Ramos (cell line): Measurements from ENCODE around the gene SLC16A9.

Experiments used
- in situ Hi-C: fragments of 300-500 bp; cut with MboI; formaldehyde crosslinking; loops from one replicate; pipeline ENCODE4 v1.14.3; 2022; ENCODE audit warnings: low sequenced_read_pairs; ENCODE audit not compliant: unreplicated experiment

Gene SLC16A9

DNA sequence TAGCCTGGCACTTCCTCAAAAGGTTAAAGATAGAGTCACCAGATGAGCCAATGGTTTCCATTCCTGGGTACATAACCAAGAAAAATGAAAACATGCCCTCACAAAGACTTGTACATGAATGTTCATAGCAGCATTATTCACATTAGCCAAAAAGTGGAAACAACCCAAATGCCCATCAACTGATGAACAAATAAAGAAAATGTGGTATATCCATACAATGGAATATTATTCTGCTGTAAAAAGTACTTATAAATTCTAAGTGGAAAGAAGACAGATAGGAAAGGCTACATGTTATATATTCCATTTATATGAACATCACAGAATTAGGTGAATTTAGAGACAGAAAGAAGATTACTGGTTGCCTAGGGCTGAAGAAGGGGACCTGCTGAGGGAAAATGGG, 10.7 kb upstream of the SLC16A9 start:
- in situ Hi-C loops = no loop called here

DNA sequence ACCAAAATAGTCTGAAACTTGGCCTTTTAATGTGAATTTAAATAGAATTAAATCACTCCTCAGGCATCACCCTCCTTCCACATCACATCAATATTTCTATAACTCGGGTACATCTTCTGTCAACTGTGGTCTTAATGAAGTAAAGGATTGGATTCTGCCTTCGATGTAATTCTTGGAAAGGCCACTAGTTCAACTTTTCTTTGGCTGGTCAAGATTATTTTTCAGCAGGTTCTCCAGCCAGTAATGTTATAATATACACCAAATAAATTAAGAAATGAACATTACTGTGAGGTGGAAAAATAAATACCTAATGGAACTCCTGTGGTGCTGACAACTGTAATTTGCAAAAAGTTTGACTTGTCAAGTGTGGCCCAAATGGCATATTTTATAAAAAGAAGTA, 9.7 kb upstream of the SLC16A9 start:
- in situ Hi-C loops = no loop called here

DNA sequence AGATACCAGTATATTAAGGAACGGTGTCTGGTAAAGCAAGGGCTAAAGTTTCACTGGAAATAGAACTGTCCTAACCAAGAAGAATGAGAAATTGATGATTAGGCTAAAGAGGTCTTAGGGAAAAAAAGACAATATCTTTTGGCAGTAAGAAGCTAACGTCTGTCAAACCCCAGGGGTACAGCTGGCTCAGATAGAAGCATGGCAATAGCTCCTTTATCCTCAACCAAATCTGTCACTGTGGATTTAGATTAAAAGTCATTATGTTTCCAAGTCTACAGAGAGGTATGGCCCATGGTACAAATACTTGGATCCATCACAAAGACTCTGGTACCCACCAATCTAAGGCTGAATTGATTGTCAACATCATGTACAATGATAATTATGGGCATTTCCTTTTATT, 8.6 kb upstream of the SLC16A9 start:
- in situ Hi-C loops = no loop called here

DNA sequence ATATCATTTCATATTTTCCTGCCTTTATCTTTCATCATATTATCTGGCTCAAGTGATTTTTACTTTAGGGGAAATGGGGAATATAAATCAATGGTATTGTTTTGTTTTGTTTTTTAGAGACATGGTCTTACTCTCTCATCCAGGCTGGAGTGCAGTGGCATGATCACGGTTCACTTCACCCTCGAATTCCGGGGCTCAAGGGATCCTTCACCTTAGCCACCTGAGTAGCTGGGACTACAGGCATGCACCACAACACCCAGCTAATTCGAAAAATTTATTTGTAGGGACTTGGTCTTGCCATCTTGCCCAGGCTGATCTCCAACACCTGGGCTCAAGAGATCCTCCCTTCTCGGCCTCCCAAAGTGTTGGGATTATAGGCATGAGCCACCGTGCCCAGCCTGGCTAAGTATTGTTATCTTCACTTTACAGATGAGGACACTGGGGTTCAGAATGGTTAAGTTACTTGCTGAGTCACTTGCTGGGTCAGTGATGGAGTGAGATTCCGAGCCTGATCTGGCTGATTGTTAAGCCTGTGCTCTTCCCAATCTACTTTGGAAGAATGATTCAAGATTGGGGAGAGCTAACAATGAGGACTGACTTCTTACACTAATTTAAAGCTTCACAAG, 3.7 kb upstream of the SLC16A9 start:
- in situ Hi-C loops = no loop called here

DNA sequence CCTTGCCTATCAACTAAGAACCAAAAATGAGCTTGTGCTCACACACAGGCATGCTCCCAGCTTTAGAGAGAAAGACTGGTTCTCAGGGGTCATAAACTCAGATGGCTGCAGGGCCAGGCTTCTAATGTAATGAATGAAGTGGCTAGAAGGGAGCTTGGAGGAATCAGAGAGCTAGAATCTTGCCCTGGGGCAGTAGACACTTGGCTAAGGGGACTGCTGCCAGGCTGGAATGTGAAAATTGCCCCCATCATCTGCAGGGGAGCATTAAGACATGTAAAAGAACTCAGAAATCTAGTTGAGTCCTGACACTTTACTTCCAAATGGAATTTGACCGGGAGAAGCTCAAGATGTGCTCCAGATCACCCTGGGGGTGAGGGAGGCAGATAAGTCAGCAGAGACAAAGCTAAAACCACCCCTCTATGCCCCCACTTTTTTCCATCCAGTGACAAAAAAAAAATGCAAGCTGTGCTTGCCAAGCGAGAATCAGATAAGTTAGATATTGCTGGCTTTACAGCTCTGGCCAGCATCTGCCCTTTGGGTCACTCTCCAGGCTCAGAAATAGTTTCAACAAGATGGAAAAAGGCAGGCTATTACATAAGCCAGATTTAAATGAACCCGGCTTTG, 2.3 kb upstream of the SLC16A9 start:
- in situ Hi-C loops = no loop called here

DNA sequence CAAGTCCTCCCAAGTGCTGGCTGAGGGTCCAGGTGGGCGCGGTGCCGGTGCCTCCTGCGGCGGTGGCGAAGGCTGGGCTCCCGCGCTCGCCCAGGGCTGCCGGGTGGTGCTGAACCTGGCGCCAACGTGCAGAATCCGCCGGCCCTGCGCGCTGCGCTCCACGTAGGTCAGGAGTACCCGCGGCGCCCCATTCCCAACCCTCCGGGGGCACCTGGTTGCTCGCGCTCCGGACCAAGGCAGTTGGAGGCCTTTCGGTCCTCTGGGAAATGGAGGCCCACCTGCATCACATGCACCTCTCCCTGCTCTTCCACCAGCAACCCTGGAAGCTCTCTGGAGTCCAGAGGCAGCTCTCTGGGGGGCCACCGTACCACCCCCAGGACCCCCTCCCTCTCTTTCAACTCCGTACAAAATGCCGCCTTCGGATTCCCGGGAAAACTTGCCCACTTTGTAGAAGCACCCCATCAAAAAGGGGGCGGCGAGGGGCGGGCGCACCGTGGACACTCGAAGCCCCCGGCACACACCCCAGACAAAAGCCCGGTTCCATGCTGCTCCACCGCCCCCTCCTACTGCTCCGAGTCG, 745 bp downstream of the SLC16A9 start:
- in situ Hi-C loops = no loop called here

DNA sequence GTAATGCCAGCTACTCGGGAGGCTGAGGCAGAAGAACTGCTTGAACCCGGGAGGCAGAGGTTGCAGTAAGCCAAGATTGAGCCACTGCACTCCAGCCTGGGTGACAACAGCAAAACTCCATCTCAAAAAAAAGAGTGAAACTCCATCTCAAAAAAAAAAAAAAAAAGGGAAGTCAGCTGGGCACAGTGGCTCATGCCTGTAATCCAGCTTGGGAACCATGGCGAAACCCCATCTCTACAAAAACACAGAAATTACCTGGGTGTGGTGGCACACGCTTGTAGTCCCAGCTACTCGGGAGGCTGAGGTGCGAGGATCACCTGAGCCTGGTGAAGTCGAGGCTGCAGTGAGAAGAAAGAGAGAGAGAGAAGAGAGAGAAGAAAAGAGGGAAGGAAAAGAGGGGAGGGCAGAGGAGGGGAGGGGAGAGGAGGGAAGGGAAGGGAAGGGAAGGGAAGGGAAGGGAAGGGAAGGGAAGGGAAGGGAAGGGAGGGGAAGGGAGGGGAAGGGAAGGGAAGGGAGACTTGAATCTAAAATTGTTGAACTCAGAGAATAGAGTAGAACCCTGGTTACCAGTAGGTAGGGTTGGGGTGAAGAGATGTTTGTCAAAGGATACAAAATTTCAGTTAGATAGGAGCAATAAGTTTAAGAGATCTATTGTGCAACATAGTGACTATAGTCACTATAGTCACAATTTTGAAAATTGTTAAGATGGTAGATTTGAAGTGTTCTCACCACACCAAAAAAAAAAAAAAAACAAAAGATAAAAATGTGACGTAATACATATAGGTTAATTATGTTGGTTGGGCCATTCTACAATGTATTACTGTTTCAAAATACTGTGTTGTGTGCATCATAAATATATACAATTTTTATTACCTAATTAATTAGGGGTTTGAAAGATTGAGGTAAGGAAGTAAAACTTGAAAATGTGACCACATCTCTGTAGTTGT, 2.5 kb downstream of the SLC16A9 start:
- in situ Hi-C loops = no loop called here

DNA sequence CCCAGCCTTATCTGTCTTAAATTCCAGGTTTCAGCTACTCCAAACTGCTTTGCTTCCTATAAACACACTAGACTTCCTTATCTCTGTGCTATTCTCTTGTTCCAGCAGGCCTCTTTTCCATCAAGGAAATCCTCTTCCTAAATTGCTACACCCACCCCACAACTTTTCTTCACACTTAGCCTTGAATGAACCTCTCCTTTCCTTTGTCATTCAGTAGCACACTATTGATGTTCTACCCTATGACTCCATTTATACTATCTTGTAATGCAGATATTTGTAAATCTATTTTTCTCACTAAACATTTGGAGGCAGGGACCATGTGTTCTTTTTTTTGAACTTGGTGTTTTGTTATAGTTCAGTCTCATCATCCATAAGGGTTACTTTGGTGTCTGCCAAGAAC, 3.7 kb downstream of the SLC16A9 start:
- in situ Hi-C loops = no loop called here

DNA sequence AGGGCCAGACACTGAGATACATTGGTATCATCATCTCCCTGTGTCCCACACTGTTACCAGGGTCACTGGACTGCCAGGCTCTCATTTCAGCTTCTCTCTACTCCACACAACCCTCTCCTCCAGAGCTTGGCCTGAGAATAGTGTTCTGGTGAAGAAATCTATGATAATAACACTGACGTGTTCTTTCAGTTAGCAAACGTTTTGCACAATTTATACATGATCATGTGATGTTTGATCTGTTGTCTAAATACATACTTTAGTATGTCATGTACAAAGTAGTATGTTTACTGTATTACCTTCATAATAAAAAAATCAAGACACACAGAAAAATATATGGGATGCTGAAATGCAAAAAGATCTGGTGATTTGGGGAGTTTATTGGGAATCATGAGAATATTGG, 5.0 kb downstream of the SLC16A9 start:
- in situ Hi-C loops = no loop called here

DNA sequence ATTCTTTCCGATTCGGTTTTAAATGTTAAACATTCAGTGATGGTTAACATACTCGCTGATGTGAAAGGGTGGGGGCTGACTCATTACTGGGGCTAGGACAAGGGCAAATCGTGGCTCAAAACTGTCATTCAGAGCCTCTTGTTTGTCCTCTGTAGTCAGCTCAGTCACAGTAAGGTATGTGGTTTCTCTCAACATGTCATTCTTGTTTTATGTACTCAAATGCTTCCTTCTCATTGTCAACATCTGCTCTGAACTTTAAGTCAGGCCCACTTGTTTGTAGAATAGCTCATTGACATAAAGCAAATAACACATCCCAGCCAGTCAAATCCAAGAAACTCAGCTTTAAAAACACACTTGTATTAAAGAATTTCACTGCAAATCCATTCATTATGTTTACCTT, 7.3 kb downstream of the SLC16A9 start:
- in situ Hi-C loops = no loop called here

DNA sequence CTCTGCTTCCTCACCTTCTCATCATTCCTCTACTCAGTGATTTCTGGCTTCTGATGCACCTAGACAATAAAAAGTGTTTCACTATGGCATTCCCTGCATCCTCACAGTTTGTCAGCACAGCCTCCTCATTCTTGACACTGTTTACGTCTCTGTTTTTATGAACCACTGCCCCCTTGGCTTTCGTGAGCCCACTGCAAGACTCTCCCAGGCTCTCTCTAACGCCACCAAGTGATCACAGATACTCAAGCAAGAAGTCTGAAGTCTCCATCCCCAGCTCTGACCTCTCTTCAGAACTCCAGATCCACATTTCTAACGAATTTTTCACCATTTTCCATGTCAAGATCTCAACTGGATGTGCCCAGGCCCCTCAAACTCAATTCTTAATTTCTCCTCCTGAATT, 8.9 kb downstream of the SLC16A9 start:
- in situ Hi-C loops = no loop called here

DNA sequence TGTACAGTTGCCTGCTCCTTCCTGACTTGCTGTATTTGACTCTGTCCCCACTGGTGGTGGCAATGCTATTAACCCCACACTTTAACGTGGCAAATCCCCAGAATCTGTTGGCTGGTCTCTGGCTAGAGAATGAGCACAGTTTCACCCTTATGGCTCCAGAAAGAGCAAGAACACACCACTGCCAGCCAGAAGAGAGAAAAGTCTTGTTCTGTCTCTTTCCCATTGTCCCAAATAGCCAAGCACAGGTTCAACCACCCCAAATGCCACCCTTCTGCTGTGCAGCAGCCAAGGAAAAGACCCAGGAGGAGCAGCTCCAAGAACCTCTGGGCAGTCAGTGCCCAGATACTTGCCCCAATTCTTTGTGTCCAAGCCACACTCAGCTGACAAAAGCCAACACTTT, 11.3 kb downstream of the SLC16A9 start:
- in situ Hi-C loops = no loop called here

DNA sequence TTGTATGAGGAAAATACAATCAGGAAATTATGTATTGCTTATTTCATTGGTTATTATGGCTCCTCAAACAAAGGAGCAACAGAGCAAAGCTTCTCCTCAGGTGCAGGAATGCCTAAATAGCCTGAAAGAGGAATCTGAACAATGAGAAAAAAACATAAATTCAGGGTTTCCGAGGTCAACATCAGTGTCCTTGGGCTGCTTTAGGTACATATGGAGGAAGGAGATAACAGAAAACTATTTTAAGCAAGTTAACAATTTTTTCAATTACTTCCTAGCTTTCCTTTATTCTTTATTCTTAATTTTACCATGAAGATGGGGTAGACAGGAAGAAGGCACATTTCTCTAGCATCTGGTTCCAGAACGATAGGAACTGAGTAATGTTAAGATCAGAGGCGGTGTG, 14.0 kb downstream of the SLC16A9 start:
- in situ Hi-C loops = no loop called here

DNA sequence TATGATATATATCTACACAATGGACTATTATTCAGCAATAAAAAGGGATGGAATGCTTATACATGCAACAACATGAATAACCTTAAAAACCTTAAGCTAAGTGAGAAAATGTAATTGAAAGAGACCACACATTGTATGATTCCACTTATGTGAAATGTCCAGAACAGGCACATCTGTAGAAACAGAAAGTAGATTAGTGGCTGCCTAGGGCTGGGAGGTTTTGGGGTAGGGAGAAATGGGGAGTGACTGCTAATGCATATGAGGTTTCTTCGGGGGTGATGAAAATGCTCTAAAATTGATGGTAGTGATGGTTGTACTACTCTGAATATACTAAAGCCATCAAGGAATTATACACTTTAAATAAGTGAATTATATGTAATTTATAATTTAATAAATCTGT, 14.7 kb downstream of the SLC16A9 start:
- in situ Hi-C loops = no loop called here

DNA sequence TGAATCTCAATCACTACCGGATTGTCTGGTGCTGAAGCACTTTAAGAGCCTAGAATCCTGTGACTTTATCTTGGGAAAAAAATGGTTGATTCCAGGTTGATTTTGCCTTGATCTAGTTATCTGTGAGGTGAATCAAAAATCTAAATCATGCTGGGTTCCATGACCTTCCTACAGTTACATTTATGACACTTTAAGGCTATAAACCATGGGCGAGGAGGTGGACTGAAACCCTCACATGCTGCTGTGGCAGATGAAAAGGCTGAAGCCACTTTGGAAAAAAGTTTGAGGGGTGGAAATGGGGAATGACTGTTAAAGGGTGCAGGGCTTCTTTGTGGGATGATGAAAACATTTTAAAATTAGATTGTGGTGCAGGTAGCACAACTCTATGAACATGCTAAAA, 17.5 kb downstream of the SLC16A9 start:
- in situ Hi-C loops = no loop called here

DNA sequence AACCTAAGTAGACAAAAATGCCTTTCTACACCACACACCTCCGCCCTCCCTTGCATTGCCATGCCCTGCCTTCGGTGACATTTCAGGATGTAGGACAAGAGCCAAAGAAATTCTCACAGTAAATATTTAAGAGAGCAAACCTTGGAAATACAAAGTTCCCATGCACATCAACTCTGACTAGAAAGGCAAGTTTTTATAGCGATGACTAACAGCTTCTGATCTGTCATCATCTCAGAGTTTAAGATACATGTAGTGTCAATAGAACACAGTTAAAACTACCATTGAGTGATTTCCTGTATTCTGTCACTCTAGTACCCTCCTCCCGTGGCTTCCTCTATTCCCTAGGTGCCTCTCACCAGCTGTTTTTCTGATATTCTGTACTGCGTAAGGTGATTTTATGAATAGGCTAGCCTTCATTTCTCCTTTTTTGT, 20.7 kb downstream of the SLC16A9 start:
- in situ Hi-C loops = no loop called here

DNA sequence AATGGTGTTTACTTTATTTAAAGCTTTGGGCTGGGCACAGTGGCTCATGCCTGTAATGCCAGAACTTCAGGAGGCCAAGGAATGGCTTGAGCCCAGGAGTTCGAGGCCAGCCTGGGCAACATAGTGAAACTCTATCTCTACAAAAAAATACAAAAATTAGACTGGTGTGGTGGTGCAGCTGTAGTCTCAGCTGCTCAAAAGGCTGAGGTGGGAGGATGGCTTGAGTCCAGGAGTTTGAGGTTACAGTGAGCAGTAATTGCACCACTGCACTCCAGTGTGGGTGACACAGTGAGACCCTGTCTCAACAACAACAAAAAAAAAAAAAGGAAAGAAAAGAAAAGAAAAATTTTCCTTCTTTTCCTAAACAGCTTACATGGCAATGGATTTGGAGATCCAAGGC, 22.0 kb downstream of the SLC16A9 start:
- in situ Hi-C loops = no loop called here

DNA sequence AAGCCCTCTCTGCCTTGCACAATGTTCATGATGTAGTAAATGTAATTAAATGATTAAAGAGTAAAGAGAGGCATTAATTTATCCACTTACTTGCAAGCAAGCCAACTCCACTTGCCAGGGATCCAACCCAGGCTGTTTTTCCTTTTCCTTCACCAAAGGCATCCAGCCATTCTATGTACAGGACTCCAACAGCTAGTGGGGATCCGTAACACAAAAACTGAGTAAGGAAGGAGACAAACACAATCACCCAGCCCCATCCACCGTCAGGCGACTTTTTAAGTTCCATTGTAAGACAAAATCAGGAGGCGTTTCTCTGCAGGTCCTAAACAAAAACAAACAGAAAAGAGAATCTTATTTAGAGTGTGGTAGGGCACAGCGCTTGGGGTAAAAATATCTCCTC, 25.6 kb downstream of the SLC16A9 start:
- in situ Hi-C loops = no loop called here

DNA sequence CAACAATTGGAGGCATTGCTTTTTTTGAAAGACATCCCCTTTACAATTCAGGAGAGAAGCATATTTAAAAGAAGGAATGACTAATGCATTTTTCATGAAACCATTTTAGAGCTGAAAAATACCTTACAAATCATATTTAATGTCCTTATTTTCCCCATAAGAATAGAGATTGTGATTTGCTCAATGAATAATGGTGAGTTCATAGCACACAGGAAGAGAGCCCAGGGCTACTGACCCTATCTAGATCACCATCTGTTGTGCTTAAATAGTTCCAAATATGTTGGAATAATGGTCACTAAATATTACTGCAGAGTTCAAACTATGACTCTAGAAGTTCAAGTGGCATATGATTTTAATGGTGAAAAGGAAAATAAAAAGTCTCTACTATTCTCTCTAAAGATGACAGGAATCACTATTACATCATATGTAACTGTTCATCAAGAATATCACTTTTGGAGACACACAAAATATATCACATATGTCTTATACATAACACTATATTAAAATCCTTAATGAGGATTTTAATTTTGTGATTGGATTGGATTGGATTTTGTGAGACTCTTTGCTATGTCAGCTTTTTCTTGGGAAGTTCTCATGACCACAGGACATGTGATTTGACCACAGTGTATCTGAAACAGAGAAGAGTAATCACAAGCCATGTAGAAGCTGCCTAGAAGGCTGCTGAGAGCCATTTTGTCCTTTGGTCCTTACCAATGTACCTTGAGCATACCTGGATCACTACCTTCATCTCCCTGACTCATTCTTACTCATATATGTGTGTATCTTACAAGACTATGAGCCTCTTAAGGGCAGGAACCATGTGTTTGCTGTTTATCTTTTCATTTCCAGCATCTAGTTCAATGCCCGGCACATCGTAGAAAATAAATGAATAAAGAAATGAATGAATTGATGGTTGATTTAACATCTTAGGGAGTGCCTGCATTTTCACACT, 26.4 kb downstream of the SLC16A9 start:
- in situ Hi-C loops = no loop called here

DNA sequence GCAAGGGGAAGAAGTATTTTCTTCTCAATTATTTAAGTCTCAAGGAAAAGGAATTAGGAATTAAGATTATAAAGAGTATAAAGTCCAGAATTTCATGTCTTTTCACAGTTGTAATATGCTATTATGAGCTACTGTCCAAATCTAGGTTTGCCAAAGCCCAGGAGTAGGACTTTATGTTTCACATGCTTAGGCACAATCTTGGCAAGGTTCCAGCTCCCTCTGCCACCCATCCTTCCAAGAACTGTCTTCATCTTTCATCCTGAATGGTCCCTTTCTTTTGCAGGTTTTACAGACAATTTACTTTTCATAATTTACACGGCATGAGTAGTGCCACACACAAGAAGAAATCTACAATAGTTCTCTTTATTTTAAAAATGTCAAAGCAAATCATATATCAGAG, 29.5 kb downstream of the SLC16A9 start:
- in situ Hi-C loops = no loop called here
